Heart left ventricle (tissue), 13 donors: Measurements from ENCODE around the gene MYCN.

ENCODE experiments used
- POLR2A ChIP-seq, 2 donors: fragments of 450-650 bp; IDR thresholded peaks; one replicate each; pipeline ENCODE4 v1.6.1; 2017; ENCODE audit warnings: antibody characterized with exemption in 2 of 2, mild to moderate bottlenecking in 2 of 2, moderate library complexity in 2 of 2
- TF ChIP-seq, protein P1 (sequence below), 12 donors: fragments of 200-600 bp; sonication (generic) in 4 of 12; IDR thresholded peaks; one replicate each; pipeline versions ENCODE4 v1.5.0 to v1.8.0; 2018 to 2022; ENCODE audit warnings: antibody characterized with exemption in 12 of 12, mild to moderate bottlenecking in 5 of 12
- donor health status: ischemic (EF 13 %, LVEDD 7.1; RV severe dilation, severe dysfunction).
- donor health status: DM: no; HTN: yes; CAD: no.
- donor health status: DM: no; HTN: no; CAD: no.
- donor health status: ischemic (EF 25% LVEDD 6.9; RV normal size, moderate dysfunction).
- donor health status: ischemic (EF 25% LVEDD 5.7; RV mildly dilated, moderate dysfunction).
- donor health status: ischemic (EF 35%, LVEDD 5.7; RV mildly dilated, moderate dysfunction).
- donor health status: nonischemic (EF 11% LVEDD 7.7; RV severe dilation, severe dysfunction).
- donor health status: DM: yes; HTN: yes; CAD: no.
- donor health status: PGD.
- donor health status: ischemic (EF 29% LVEDD 5.4; RV normal size, mild dysfunction).
- donor health status: nonischemic (EF 23%, LVEDD 6.1; RV moderate dilation, normal function).

DNA sequence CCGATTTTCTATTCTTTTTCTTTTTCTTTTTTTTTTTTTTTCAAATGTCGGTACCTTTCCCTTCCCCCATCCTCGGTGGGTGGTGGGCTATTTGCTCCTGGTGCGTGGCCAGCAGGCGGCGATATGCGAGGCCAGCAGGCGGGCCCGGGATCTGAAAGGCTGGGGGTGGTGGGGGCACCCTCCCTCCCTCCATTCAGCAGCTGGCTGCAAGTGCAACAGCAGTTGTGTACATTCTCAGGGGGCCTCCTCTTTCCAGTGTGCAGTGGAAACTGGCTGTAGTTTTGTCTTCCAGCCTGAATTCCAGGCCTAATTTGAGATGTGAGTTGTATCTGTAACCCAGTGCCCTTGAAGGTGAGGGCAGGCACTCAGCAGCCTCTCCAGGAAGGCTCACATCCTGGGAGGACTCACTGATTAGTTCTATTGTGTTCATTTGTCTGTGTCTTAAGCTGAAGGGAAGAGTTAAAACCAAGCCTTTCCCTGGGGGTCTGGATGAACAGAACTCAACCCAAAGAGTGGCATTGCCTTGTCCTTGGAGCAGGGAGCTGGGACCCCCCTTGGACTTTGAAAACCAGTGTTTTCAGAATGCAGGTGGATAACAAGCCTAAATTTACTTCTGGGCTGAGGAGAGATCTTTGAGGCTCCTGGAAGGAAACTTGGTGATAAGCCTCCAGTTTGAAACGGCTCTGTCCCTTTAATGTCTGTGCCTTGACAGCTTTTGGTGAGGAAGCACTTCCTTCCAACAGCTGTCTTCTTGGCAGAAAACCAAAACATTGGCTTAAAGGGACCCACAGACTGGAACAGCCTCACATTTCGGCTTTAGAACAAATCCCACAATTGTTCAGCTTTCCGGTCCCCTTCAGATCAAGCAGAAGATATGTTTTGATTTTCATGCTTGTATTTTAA is 3.3 kb downstream of the MYCN start:
- TF ChIP-seq, protein P1, sequence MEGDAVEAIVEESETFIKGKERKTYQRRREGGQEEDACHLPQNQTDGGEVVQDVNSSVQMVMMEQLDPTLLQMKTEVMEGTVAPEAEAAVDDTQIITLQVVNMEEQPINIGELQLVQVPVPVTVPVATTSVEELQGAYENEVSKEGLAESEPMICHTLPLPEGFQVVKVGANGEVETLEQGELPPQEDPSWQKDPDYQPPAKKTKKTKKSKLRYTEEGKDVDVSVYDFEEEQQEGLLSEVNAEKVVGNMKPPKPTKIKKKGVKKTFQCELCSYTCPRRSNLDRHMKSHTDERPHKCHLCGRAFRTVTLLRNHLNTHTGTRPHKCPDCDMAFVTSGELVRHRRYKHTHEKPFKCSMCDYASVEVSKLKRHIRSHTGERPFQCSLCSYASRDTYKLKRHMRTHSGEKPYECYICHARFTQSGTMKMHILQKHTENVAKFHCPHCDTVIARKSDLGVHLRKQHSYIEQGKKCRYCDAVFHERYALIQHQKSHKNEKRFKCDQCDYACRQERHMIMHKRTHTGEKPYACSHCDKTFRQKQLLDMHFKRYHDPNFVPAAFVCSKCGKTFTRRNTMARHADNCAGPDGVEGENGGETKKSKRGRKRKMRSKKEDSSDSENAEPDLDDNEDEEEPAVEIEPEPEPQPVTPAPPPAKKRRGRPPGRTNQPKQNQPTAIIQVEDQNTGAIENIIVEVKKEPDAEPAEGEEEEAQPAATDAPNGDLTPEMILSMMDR (IDR thresholded peaks at IDR 0.05): peak in 10 of 12 donors; percentile 16 to 60 (median 48)
- TF ChIP-seq POLR2A (IDR thresholded peaks at IDR 0.05): no peak
